Measurements from ENCODE around the gene TXNL4A. TPM values are rescaled to one million over a fixed set of nuclear protein-coding genes. Genes with fewer than 3 reads are reported as not detected.
A peak's percentile ranks its signal among the peaks of the same experiment; 100 is the strongest.

The TXNL4A gene
- total RNA-seq, 1 experiment from 2014 or later, result 135 TPM

GRCh38 chr18:79935925-79936324 lies 52.4 kb downstream of the TXNL4A start:
- no peak for DNase-seq (ENCODE audit: low read depth)

DNA sequence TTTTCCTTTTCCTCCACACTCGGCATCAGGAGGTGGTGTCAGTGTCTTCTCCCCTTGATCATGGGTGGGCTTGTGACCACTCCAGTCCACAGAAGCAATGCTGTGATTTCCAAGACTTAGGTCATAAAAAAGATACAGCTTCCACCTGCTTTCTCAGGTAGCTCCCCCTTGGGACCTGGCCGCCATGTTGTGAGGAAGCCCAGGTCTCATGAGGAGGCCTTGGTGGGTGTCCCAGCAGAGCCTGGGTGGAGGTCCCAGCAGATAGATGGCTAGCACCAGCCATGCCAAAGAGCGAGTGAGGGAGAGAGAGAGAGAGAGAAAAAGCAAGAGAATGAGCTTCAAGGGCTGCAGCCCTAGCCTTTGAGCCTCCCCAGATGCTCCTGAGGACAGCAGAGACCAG lies 52.9 kb downstream of the TXNL4A start:
- no peak for DNase-seq (ENCODE audit: low read depth)

- no peak for DNase-seq (ENCODE audit: low read depth)
These were observed 53.3 kb downstream of the TXNL4A start for GRCh38 chr18:79935098-79935480.

- no peak for DNase-seq (ENCODE audit: low read depth)
These were observed 53.9 kb downstream of the TXNL4A start for GRCh38 chr18:79934311-79935097.

- DNase-seq (ENCODE audit: low read depth), result no peak
These were observed 54.6 kb downstream of the TXNL4A start for GRCh38 chr18:79933765-79934164.

- peak; percentile 9 for DNase-seq (ENCODE audit: low read depth)
These were observed 55.5 kb downstream of the TXNL4A start for GRCh38 chr18:79932907-79933306.

DNA sequence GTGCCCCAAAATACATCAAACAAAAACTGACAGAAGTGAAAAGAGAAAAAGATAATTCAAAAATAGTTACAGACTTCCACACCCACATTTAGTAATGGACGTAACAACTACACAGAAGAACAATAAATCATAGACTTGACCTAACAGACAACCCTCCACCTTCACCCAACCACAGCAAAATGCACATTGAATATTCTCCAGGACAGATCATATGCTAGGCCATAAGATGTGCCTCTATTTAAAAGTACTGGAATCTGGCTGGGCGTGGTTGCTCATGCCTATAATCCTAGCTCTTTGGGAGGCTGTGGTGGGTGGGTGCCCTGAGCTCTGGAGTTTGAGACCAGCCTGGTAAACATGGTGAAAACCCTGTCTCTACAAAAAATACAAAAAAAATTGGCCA lies 56.9 kb downstream of the TXNL4A start:
- DNase-seq (ENCODE audit: low read depth), result no peak

- DNase-seq (ENCODE audit: low read depth), result peak; percentile 10
These were observed 58.2 kb downstream of the TXNL4A start for GRCh38 chr18:79930020-79930642.

DNA sequence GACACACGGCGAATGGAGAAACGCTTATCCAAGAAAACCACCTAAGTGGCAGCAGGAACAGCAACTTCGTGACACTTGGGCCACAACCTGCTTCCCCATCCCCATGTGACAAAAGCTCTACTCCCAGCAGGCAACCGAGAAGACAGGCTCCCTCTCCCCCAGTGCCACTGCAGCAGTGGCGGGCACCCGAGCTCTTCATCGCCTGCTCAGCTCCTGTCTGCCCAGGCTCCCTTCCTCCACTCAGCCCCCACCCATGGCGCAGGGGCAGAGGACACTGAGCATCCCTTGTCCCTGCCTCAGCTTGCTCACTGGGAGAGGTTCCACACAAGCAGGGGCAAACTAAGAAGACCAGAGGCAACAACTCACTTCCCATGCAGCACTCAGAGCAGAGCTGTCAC lies 59.8 kb downstream of the TXNL4A start:
- no peak for DNase-seq (ENCODE audit: low read depth)

- DNase-seq (ENCODE audit: low read depth), result no peak
These were observed 60.5 kb downstream of the TXNL4A start for GRCh38 chr18:79927607-79928562.

- DNase-seq (ENCODE audit: low read depth), result no peak
These were observed 61.4 kb downstream of the TXNL4A start for GRCh38 chr18:79926715-79927606.

GRCh38 chr18:79926306-79926705 lies 62.1 kb downstream of the TXNL4A start:
- no peak for DNase-seq (ENCODE audit: low read depth)

DNA sequence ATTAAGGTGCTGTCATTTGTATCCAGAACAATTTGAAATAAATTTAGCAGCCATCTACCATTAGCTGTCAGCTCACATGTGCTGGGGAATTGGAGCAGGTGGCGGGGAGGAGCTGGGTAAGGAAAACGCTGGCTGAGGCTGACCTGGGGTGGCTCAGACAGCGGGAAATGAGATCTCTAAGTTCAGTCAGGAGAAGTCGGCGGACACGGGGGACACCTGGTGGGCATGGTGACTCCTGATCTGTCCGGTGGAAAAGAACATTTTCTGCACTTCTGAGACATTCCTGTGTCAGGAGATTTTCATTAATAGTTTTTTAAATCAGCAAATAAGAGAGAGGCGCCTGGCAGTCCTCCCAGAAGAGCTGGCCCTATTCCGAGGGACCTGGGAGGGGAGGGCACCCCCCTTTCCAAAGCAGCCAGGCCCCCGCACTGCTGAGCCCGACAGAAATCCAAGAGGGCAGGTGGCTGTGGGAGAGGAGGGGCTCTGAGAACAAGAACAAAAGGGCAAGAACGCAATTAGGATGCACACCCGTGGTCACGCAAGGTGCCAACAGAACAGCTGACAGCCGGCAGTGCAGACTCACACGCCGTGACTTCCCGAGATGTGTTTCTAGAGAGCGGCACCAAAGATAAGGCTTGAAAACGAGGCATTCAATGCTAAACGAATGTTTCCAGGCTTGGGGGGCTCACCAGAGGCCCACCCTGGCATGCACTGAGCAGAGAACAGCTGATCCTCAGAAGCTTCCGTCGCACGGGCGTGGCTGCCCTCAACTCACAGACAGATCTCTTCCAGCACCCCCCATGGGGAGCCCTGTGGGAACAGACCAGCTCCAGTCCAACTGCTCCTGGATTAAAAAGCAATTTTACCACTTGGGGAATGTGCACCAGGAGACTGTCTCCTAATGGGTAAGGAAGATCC lies 63.3 kb downstream of the TXNL4A start:
- no peak for DNase-seq (ENCODE audit: low read depth)

DNA sequence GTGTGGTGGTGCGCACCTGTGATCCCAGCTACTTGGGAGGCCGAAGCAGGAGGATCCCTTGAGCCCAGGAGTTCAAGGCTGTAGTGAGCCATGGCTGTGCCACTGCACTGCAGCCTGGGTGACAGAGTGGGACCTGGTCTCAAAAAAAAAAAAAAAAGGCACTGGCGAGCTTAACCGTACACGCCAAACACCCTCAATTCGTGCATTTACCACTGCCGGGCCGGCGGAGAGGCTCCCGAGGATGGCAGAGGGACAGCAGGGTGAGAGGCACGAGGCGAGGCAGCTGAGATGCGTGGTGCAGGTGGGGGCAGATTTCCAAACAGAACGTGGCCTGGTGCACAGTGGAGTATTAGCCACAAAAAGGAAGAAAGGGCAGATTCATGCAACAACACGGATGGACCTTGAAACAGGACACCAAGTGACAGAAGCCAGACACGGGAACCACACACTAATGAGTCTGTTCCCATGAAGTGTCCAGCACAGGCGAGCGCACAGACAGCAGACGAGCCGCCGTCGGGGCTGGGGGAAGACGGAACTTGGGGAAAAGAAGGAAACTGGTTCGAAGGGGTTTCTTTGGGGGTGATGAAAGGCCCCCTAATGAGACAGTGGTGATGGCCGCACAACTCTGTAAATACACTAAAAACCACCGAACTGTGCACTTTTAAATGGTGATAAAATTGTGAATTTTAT lies 64.3 kb downstream of the TXNL4A start:
- no peak for DNase-seq (ENCODE audit: low read depth)

GRCh38 chr18:79922971-79923411 lies 65.4 kb downstream of the TXNL4A start:
- no peak for DNase-seq (ENCODE audit: low read depth)

GRCh38 chr18:79921984-79922965 lies 66.1 kb downstream of the TXNL4A start:
- no peak for DNase-seq (ENCODE audit: low read depth)
